TTC549 (cell line): ENCODE results near the gene RBBP5.

Experiments used
- FAIRE-seq: peaks from 2 replicates; lab custom pipeline; 2012; peaks lifted over from hg19 to GRCh38; lab: Jason Lieb, UNC

Gene RBBP5

DNA sequence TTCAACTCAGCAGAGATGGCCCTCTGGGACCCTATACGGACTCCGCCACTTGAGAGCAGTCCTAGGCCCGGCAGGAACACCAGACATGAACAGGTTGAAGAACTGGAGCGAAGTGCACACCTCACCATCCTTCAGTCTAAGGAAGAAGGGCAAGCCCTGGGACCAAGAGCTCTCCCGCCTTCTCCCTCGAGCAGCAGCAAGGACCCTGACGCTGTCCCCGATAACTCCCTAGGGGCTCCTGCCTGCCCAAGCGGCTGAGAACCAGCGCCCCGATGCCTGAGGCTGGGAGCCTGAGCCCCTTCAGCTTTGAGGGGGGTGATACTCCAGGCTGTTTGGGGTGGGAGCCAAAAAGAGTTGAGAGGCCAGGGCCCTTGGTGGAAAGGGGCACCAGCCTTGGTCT, 47.7 kb downstream of the RBBP5 start:
- FAIRE-seq, result no peak

DNA sequence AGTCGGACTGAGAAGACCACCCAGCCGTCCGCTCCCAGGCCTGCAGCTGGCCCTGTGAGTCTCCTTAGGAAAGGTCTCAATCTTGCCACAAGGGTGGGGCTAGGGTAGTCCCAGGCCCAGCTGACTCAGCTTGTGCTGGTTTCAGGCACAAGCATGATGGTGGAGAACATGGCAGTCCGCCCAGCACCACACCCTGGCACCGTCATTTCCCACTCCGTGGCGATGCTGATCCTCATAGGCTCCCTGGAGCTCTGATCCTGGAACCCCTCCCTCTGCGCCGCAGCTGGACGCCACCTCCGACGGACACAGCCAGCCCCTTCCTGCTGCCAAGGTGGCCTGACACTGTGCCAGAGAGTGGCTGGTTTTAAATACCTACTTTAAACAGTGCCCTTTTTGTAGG, 48.3 kb downstream of the RBBP5 start:
- no peak for FAIRE-seq

GRCh38 chr1:205072881-205073280, 48.9 kb downstream of the RBBP5 start:
- no peak for FAIRE-seq

DNA sequence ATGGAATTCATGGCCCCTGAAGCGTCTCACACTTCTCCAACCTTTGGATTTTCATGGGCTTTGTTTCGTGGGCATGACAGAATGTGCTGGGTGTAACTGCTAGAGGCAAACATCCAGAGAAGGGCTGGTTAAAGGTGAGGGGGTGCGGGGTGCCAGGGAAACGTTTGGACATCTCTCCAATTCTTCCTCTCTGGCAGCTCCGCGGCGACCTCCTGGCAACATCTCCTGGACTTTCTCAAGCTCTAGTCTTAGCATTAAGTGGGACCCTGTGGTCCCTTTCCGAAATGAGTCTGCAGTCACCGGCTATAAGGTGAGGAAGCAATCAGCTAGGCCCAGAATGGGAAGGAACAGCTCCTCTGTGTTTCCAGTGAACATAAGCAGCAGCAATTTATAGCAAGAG, 49.5 kb downstream of the RBBP5 start:
- no peak for FAIRE-seq

- FAIRE-seq, result no peak
Observed at GRCh38 chr1:205071801-205072200, 50.0 kb downstream of the RBBP5 start.

- no peak for FAIRE-seq
Observed at GRCh38 chr1:205071028-205071409, 50.8 kb downstream of the RBBP5 start.

DNA sequence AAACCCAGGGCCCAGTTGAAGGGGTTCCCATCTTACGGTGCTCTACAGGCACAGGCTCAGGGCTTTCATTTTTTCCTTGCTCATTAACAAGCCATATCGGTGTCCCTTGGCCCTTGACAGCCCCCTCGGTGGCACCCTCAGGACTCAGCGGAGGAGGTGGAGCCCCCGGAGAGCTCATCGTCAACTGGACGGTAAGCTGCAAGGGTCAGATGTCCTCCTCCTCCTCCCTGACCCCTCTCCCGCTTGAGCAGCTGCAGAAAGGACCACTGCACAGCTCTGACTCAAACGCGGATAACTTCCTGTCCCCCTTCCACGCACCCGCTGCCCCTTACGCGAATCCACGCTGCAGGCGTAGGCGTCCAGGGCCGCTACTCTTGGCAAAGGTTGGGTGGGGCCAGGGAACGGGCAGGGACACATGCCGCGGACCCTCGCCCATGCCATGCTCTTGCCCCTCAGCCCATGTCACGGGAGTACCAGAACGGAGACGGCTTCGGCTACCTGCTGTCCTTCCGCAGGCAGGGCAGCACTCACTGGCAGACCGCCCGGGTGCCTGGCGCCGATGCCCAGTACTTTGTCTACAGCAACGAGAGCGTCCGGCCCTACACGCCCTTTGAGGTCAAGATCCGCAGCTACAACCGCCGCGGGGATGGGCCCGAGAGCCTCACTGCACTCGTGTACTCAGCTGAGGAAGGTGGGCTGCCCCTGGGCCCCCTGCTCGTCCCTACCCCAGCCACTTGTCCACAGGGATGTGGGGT, 52.2 kb downstream of the RBBP5 start:
- no peak for FAIRE-seq

DNA sequence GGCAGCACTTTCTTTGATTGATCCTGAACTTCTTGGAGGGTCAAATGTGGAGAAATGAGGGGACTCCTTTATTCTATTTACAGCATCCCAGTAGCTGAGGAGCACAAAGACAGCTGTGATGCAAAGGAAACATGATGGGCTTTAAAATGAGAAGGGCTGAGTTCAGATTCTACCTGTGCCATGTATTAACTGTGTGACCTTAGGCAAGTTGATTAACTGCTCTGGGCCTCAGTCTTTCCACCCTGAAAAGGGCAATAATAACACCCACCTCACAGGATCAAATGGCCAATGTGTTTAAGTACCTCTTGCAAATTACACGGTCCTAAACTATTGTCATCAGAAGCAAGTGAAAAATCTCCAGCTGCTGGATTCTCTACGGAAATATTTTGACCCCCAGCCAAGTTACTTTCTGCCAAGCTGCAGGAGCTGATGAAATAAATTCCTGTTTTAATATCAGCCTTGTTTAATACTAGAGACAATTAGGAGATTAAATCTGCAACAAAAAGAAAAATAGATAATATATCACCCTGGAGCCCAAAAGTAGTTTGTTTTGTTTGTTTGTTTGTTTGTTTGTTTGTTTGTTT, 53.2 kb downstream of the RBBP5 start:
- FAIRE-seq, result no peak

- no peak for FAIRE-seq
Observed at GRCh38 chr1:205068001-205068400, 53.8 kb downstream of the RBBP5 start.

GRCh38 chr1:205067031-205067430, 54.7 kb downstream of the RBBP5 start:
- no peak for FAIRE-seq

DNA sequence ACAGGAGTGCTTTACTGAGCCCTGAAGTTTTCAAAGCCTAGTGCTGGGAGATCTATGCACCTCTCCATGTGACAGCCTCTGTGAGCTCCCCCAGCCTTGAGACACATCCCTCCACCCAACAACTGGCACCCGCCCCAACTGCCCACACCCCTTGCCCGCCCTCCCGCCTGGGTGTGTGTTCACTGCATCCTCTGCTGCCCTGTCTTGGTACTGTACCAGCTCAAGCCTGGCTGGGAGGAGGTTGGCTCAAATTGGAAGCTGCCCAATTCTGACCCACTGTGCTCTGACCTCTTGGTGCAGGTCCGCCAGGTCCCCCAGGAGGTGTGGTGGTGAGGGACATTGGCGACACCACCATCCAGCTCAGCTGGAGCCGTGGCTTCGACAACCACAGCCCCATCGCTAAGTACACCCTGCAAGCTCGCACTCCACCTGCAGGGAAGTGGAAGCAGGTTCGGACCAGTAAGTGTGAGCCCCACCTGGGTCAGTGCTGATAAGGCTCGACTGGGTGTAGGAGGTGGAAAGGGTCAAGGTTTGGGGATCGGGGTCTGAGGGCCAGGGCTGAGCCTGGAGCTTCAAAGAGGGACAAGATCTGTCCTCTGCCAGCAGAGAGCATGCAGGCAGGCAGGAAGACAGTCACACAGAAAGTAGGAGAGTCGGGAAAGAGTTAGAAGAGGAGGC, 55.5 kb downstream of the RBBP5 start:
- no peak for FAIRE-seq

GRCh38 chr1:205065666-205066065, 56.1 kb downstream of the RBBP5 start:
- FAIRE-seq, result no peak

DNA sequence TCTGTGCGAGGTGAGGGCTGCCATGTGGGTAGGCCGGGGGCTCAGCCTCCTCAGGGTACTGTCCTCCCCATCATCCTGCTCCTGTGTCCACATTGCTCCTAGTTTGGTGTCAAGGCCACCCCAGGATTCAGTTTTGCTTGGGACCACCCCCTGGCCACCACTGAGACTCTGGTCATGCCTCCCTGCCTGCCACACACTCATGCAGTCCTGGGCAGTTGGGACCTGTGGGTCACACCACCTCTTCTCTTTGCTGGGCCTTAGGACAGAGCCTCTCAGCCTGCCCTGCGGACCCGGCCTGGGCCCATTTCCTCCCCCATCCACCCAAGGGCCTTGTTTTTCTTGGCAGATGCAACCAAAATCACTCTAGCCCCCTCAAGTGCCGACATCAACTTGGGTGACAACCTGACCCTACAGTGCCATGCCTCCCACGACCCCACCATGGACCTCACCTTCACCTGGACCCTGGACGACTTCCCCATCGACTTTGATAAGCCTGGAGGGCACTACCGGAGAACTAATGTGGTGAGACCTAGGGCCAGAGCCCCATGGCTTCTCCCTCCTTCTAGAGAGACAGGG, 56.9 kb downstream of the RBBP5 start:
- FAIRE-seq, result no peak

- no peak for FAIRE-seq
Observed at GRCh38 chr1:205064301-205064700, 57.5 kb downstream of the RBBP5 start.

DNA sequence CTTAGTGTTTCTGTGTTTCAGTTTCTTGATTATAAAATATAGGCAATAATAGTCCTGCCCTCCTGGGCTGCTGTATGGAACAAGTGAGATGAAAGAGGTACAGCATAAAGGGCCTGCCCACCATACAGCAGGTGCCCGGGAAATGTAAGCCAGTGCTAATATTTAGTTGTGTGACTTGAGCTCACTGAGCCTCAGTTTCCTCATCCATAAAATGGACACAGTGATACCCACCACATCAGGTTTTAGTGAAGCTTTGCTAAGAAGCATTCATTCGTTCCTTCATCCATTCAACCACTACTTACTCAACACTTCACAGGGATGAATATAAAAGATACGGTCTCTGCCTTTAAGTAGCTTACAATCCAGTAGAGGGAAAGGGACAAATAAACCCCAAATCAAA, 58.9 kb downstream of the RBBP5 start:
- FAIRE-seq, result no peak

- no peak for FAIRE-seq
Observed at GRCh38 chr1:205062319-205062718, 59.5 kb downstream of the RBBP5 start.

GRCh38 chr1:205061665-205062069, 60.1 kb downstream of the RBBP5 start:
- peak; percentile 85 for FAIRE-seq

- FAIRE-seq, result no peak
Observed at GRCh38 chr1:205061227-205061626, 60.6 kb downstream of the RBBP5 start.

- FAIRE-seq, result no peak
Observed at GRCh38 chr1:205060746-205061145, 61.0 kb downstream of the RBBP5 start.

- no peak for FAIRE-seq
Observed at GRCh38 chr1:205059660-205060059, 62.1 kb downstream of the RBBP5 start.

GRCh38 chr1:205058853-205059252, 62.9 kb downstream of the RBBP5 start:
- FAIRE-seq, result no peak

DNA sequence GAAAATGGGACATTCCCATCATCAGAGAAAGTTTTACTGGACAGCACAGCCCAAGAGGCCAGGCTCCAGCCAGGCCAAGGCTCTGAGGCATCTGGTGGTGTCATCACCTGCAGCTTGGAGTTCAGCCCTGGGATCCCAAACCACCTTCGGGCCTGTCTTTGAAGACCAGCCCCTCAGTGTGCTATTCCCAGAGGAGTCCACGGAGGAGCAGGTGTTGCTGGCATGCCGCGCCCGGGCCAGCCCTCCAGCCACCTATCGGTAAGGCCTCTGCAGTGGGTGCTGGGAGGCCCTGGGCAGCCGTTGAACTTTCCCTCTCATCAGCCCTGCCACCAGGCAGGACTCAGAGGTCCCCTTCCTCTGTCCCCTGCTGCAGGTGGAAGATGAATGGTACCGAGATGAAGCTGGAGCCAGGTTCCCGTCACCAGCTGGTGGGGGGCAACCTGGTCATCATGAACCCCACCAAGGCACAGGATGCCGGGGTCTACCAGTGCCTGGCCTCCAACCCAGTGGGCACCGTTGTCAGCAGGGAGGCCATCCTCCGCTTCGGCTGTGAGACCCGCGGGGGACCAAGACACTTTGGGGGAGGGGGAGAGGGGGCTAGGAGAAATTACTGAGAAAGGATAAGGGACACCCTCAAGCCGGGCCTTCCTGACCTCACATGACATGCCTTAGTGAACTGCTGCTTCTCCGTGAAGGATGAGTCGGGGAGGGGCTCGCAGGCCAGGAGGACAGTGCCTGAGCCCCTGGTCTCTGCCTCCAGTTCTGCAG, 63.8 kb downstream of the RBBP5 start:
- FAIRE-seq, result no peak
